HuH-7 (cell line): ENCODE measurements around the gene TRIML2.

Source experiments
- DNase-seq: peaks from one replicate; pipeline ENCODE4 v3.0.0; 2011; ENCODE audit warnings: low spot score

Gene TRIML2

GRCh38 chr4:188109157-188109755 lies at the start of gene TRIML2:
TSS of gene TRIML2 (minus strand) at chr4:188109603. CDS start at chr4:188105368, 4,235 bp downstream.
- no peak for DNase-seq

GRCh38 chr4:188158336-188158735 lies 48.9 kb upstream of the TRIML2 start:
- DNase-seq = no peak

GRCh38 chr4:188154668-188155405 lies 45.4 kb upstream of the TRIML2 start:
- no peak for DNase-seq

- no peak for DNase-seq
These were observed 38.4 kb upstream of the TRIML2 start for GRCh38 chr4:188147776-188148175.

GRCh38 chr4:188147176-188147575 lies 37.8 kb upstream of the TRIML2 start:
- DNase-seq = no peak

GRCh38 chr4:188146618-188147017 lies 37.2 kb upstream of the TRIML2 start:
- no peak for DNase-seq

- DNase-seq = no peak
These were observed 36.2 kb upstream of the TRIML2 start for GRCh38 chr4:188145601-188146000.

- DNase-seq = no peak
These were observed 34.3 kb upstream of the TRIML2 start for GRCh38 chr4:188143731-188144130.

- no peak for DNase-seq
These were observed 30.3 kb upstream of the TRIML2 start for GRCh38 chr4:188139671-188140070.

- DNase-seq = no peak
These were observed 29.7 kb upstream of the TRIML2 start, which contains the start of gene TRIML1 for GRCh38 chr4:188139141-188139540. TSS of gene TRIML1 (plus strand) at chr4:188139441. CDS start at chr4:188139559, 118 bp downstream.

- no peak for DNase-seq
These were observed 28.8 kb upstream of the TRIML2 start for GRCh38 chr4:188138227-188138626.

GRCh38 chr4:188132232-188132631 lies 22.8 kb upstream of the TRIML2 start:
- no peak for DNase-seq

GRCh38 chr4:188130355-188130754 lies 21.0 kb upstream of the TRIML2 start:
- DNase-seq = no peak

GRCh38 chr4:188127214-188127874 lies 17.9 kb upstream of the TRIML2 start:
- DNase-seq = no peak

- DNase-seq = no peak
These were observed 12.1 kb upstream of the TRIML2 start for GRCh38 chr4:188121530-188121929.

GRCh38 chr4:188117631-188118324 lies 8.4 kb upstream of the TRIML2 start:
- no peak for DNase-seq

- no peak for DNase-seq
These were observed 3.8 kb upstream of the TRIML2 start for GRCh38 chr4:188113156-188113555.

GRCh38 chr4:188111955-188112354 lies 2.6 kb upstream of the TRIML2 start:
- DNase-seq = no peak

- no peak for DNase-seq
These were observed 1.5 kb upstream of the TRIML2 start for GRCh38 chr4:188110741-188111471.

- DNase-seq = no peak
These were observed 633 bp upstream of the TRIML2 start for GRCh38 chr4:188110036-188110435.

GRCh38 chr4:188107931-188108843 lies 1.2 kb downstream of the TRIML2 start:
- DNase-seq = no peak
